ENCODE measurements around the gene PHLDB3.

DNA sequence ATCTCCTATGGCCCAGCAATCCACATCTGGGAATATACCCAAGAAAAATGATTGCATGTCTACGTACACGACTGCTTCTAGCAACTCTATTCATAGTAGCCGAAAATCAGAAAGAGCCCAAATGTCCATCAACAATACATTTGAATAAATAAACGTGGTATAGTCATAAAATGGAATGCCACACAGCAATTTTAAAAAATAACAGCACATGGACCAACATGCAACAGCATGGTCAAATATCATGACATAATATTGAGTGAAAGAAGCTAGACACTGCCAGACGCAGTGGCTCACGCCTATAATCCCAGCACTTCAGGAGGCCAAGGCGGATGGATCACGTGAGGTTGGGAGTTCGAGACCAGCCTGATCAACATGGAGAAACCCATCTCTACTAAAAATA is 73.6 kb downstream of the PHLDB3 start:
- no peak for TF ChIP-seq CTCF (conservative IDR thresholded peaks at IDR 0.05; ENCODE audit: low read length)
- TF ChIP-seq EZH2phosphoT487 (IDR thresholded peaks at IDR 0.05; ENCODE audit: borderline replicate concordance, low read depth, low read length), result no peak

Measured in OCI-LY7 (cell line).